Mesendoderm (in vitro differentiated cells): ENCODE data around the gene MZT2A.
"Not testable (repeated sequence)": the region's sequence is repeated elsewhere in the genome, so short reads cannot be mapped to it uniquely, and the experiment has no call there.

Experiments
- DNase-seq: peaks from one replicate; pipeline ENCODE4 v3.0.0; 2013
- H2AK5ac ChIP-seq: 2 replicates; pipeline ENCODE4 v1.6.1; 2013; ENCODE audit warnings: low read length, inconsistent platforms
- H2BK120ac ChIP-seq: 2 replicates; pipeline ENCODE4 v1.6.1; 2013; ENCODE audit warnings: low read depth, mild to moderate bottlenecking, low read length, moderate library complexity, mixed read lengths
- H2BK15ac ChIP-seq: replicated peaks from 2 replicates; pipeline ENCODE4 v1.6.1; 2013; ENCODE audit warnings: low read depth, mild to moderate bottlenecking, moderate library complexity
- H2BK5ac ChIP-seq: 2 replicates; pipeline ENCODE4 v1.6.1; 2013; ENCODE audit warnings: low read length, inconsistent platforms
- H3K18ac ChIP-seq: 2 replicates; pipeline ENCODE4 v1.6.1; 2013; ENCODE audit warnings: mild to moderate bottlenecking, low read length, mixed read lengths
- H3K23ac ChIP-seq: one replicate; pipeline ENCODE4 v1.6.1; 2013; ENCODE audit warnings: low read length
- H3K27ac ChIP-seq: 2 replicates; pipeline ENCODE4 v1.5.1; 2013; ENCODE audit warnings: low read depth, mild to moderate bottlenecking, inconsistent platforms, low read length, moderate library complexity
- H3K27me3 ChIP-seq: 2 replicates; pipeline ENCODE4 v1.6.1; 2013; ENCODE audit warnings: low read length, control low read depth, mild to moderate bottlenecking, inconsistent platforms; ENCODE audit not compliant: insufficient read depth, poor library complexity
- H3K36me3 ChIP-seq: 2 replicates; pipeline ENCODE4 v1.6.1; 2013; ENCODE audit warnings: low read length, inconsistent platforms; ENCODE audit not compliant: control insufficient read depth, insufficient read depth
- H3K4ac ChIP-seq: one replicate; pipeline ENCODE4 v1.6.1; 2013; ENCODE audit warnings: low read depth, mild to moderate bottlenecking, low read length, moderate library complexity
- H3K4me1 ChIP-seq: 2 replicates; pipeline ENCODE4 v1.6.1; 2013; ENCODE audit warnings: low read depth, low read length, inconsistent platforms; ENCODE audit not compliant: control insufficient read depth
- H3K4me2 ChIP-seq: 2 replicates; pipeline ENCODE4 v1.6.1; 2013; ENCODE audit warnings: low read length
- H3K4me3 ChIP-seq: 2 replicates; pipeline ENCODE4 v1.5.1; 2013; ENCODE audit warnings: mild to moderate bottlenecking, low read length
- H3K56ac ChIP-seq: one replicate; pipeline ENCODE4 v1.6.1; 2013; ENCODE audit warnings: low read length
- H3K79me1 ChIP-seq: 2 replicates; pipeline ENCODE4 v1.6.1; 2013; ENCODE audit warnings: low read length, inconsistent platforms
- H3K79me2 ChIP-seq: 2 replicates; pipeline ENCODE4 v1.6.1; 2013; ENCODE audit warnings: mild to moderate bottlenecking, low read length; ENCODE audit not compliant: control insufficient read depth, insufficient read depth
- H3K9ac ChIP-seq: 2 replicates; pipeline ENCODE4 v1.6.1; 2013; ENCODE audit warnings: low read length, inconsistent platforms
- H4K5ac ChIP-seq: one replicate; pipeline ENCODE4 v1.6.1; 2013; ENCODE audit warnings: low read length
- H4K8ac ChIP-seq: one replicate; pipeline ENCODE4 v1.6.1; 2013; ENCODE audit warnings: low read depth, mild to moderate bottlenecking, control low read depth, low read length, moderate library complexity
- WGBS: extraction: QIAGEN DNeasy Blood & Tissue Kit; methylation state at CpG from one replicate; pipeline ENCODE4 v1.1.7; 2013; ENCODE audit warnings: low lambda C conversion rate, missing lambda C conversion rate; ENCODE audit not compliant: insufficient coverage; ENCODE audit errors: extremely low coverage; 5-methylcytosine and 5-hydroxymethylcytosine counted together

The MZT2A gene

GRCh38 chr2:131518531-131518930 is 26.3 kb upstream of the MZT2A start:
- H3K18ac ChIP-seq, H3K4ac ChIP-seq, H2BK15ac ChIP-seq, H2BK120ac ChIP-seq, H3K36me3 ChIP-seq, H3K4me3 ChIP-seq, H3K23ac ChIP-seq, H4K8ac ChIP-seq, H3K79me2 ChIP-seq, H3K79me1 ChIP-seq, DNase-seq, H3K4me1 ChIP-seq, H3K27ac ChIP-seq, H3K9ac ChIP-seq, H3K27me3 ChIP-seq, H2AK5ac ChIP-seq, H3K4me2 ChIP-seq, H2BK5ac ChIP-seq, H4K5ac ChIP-seq, H3K56ac ChIP-seq: not testable (repeated sequence)
- no CpG with 5 or more reads among the region's 11 CpGs for WGBS

- H3K4me2 ChIP-seq, H3K4me3 ChIP-seq, H3K36me3 ChIP-seq, H4K5ac ChIP-seq, H3K23ac ChIP-seq, H2BK5ac ChIP-seq, H2BK120ac ChIP-seq, H4K8ac ChIP-seq, H3K79me2 ChIP-seq, DNase-seq, H3K79me1 ChIP-seq, H3K18ac ChIP-seq, H2AK5ac ChIP-seq, H3K27me3 ChIP-seq, H3K27ac ChIP-seq, H3K4me1 ChIP-seq, H2BK15ac ChIP-seq, H3K4ac ChIP-seq, H3K9ac ChIP-seq, H3K56ac ChIP-seq: not testable (repeated sequence)
- no CpG with 5 or more reads among the region's 16 CpGs for WGBS
Measured at GRCh38 chr2:131517856-131518255, 25.7 kb upstream of the MZT2A start.

- no peak overlapping the region for H2AK5ac ChIP-seq
- no peak overlapping the region for H3K23ac ChIP-seq
- no peak for DNase-seq
- H3K79me1 ChIP-seq: no peaks in the 10 kb centered on the region
- no CpG with 5 or more reads among the region's 17 CpGs for WGBS
- H3K27ac ChIP-seq: no peak overlapping the region
- H4K8ac ChIP-seq: no peak overlapping the region
- no peak overlapping the region for H2BK120ac ChIP-seq
- H3K56ac ChIP-seq: no peak overlapping the region
- no peaks in the 10 kb centered on the region for H3K4me1 ChIP-seq
- no peak overlapping the region for H2BK5ac ChIP-seq
- no peak overlapping the region for H2BK15ac ChIP-seq
- H3K9ac ChIP-seq: no peak overlapping the region
- H3K27me3 ChIP-seq: no peaks in the 10 kb centered on the region
- no peak overlapping the region for H3K4me2 ChIP-seq
- H3K79me2 ChIP-seq: no peaks in the 10 kb centered on the region
- H3K4ac ChIP-seq: no peak overlapping the region
- H4K5ac ChIP-seq: no peak overlapping the region
- H3K4me3 ChIP-seq: no peak overlapping the region
- no peak overlapping the region for H3K18ac ChIP-seq
- peaks cover 2% of the 10 kb centered on the region for H3K36me3 ChIP-seq
Measured at GRCh38 chr2:131517106-131517831, 25.1 kb upstream of the MZT2A start.

- H3K9ac ChIP-seq, H3K79me1 ChIP-seq, H3K56ac ChIP-seq, H3K27ac ChIP-seq, H3K4me3 ChIP-seq, H3K23ac ChIP-seq, H2BK5ac ChIP-seq, H2BK120ac ChIP-seq, H3K4me2 ChIP-seq, H3K36me3 ChIP-seq, H3K4ac ChIP-seq, H2AK5ac ChIP-seq, H4K8ac ChIP-seq, H3K18ac ChIP-seq, H4K5ac ChIP-seq, H3K27me3 ChIP-seq, H2BK15ac ChIP-seq, H3K79me2 ChIP-seq, H3K4me1 ChIP-seq: not testable (repeated sequence)
- peak; percentile 51 for DNase-seq
- no CpG with 5 or more reads among the region's 11 CpGs for WGBS
Measured at GRCh38 chr2:131516621-131517020, 24.4 kb upstream of the MZT2A start.

GRCh38 chr2:131516011-131516410 is 23.8 kb upstream of the MZT2A start:
- no peak overlapping the region for H2AK5ac ChIP-seq
- no peaks in the 10 kb centered on the region for H3K4me1 ChIP-seq
- H3K4me3 ChIP-seq: no peak overlapping the region
- no peak overlapping the region for H3K4ac ChIP-seq
- H3K4me2 ChIP-seq: no peak overlapping the region
- no peak overlapping the region for H4K8ac ChIP-seq
- H2BK120ac ChIP-seq: no peak overlapping the region
- H3K56ac ChIP-seq: no peak overlapping the region
- H3K18ac ChIP-seq: no peak overlapping the region
- H3K23ac ChIP-seq: no peak overlapping the region
- H3K36me3 ChIP-seq: peaks cover 2% of the 10 kb centered on the region
- H3K79me2 ChIP-seq: no peaks in the 10 kb centered on the region
- no peaks in the 10 kb centered on the region for H3K79me1 ChIP-seq
- H2BK15ac ChIP-seq: no peak overlapping the region
- no peak overlapping the region for H4K5ac ChIP-seq
- H3K27ac ChIP-seq: no peak overlapping the region
- no peak for DNase-seq
- H3K9ac ChIP-seq: no peak overlapping the region
- no peaks in the 10 kb centered on the region for H3K27me3 ChIP-seq
- no peak overlapping the region for H2BK5ac ChIP-seq
- no CpG with 5 or more reads among the region's 10 CpGs for WGBS

GRCh38 chr2:131515235-131515634 is 23.0 kb upstream of the MZT2A start:
- H3K4ac ChIP-seq, H3K79me1 ChIP-seq, H3K23ac ChIP-seq, H2AK5ac ChIP-seq, H3K4me2 ChIP-seq, H3K27me3 ChIP-seq, H3K9ac ChIP-seq, H3K4me1 ChIP-seq, H3K36me3 ChIP-seq, H3K79me2 ChIP-seq, H2BK15ac ChIP-seq, H3K56ac ChIP-seq, H2BK120ac ChIP-seq, DNase-seq, H2BK5ac ChIP-seq, H3K27ac ChIP-seq, H4K5ac ChIP-seq, H3K4me3 ChIP-seq, H4K8ac ChIP-seq, H3K18ac ChIP-seq: not testable (repeated sequence)
- WGBS: no CpG with 5 or more reads among the region's 14 CpGs
